CD4-positive, CD25-positive, alpha-beta regulatory T cell (primary cell): ENCODE measurements around the gene IER2. TPM values are rescaled to one million over a fixed set of nuclear protein-coding genes. Genes with fewer than 3 reads are reported as not detected.

Source experiments
- ATAC-seq, 2 donors: fragments of 150-1000 bp; cut with Tn5 transposase; one replicate each; pipeline ENCODE4 v1.10.0; 2021; ENCODE audit warnings: low read depth in 2 of 2, moderate number of reproducible peaks in 2 of 2, moderate library complexity in 1 of 2
- DNase-seq, 3 donors: peaks; one replicate each; pipeline versions ENCODE4 v3.0.0 to v3.0.0-alpha.2; 2012 to 2022; ENCODE audit warnings: mixed read lengths in 1 of 3
- H3K27ac ChIP-seq: one replicate; pipeline ENCODE4 v1.7.0; 2013; ENCODE audit warnings: mild to moderate bottlenecking, low read length; ENCODE audit not compliant: insufficient read depth, poor library complexity, severe bottlenecking
- H3K27me3 ChIP-seq: one replicate; pipeline ENCODE4 v1.7.0; 2013; ENCODE audit warnings: low read length; ENCODE audit not compliant: control insufficient read depth, insufficient read depth
- H3K36me3 ChIP-seq: one replicate; pipeline ENCODE4 v1.7.0; 2013; ENCODE audit warnings: mild to moderate bottlenecking, low read length, moderate library complexity; ENCODE audit not compliant: control insufficient read depth, insufficient read depth
- H3K4me1 ChIP-seq: 2 replicates; pipeline ENCODE4 v1.7.0; 2013; ENCODE audit warnings: mild to moderate bottlenecking, low read length; ENCODE audit not compliant: insufficient read depth, control insufficient read depth, poor library complexity, severe bottlenecking
- H3K4me3 ChIP-seq: one replicate; pipeline ENCODE4 v1.7.0; 2013; ENCODE audit warnings: low read depth, mild to moderate bottlenecking, low read length, moderate library complexity
- H3K9me3 ChIP-seq, 2 experiments: 1 replicate in 1 of 2; 2 replicates in 1 of 2; pipeline ENCODE4 v1.7.0; 2013; ENCODE audit warnings: low read length in 2 of 2, mild to moderate bottlenecking in 1 of 2, moderate library complexity in 1 of 2; ENCODE audit not compliant: control insufficient read depth in 2 of 2
- H3K27ac Mint-ChIP-seq, 3 donors: one replicate each; pipeline ENCODE4 v1.8.0; 2020 to 2022; ENCODE audit warnings: mild to moderate bottlenecking in 3 of 3, mixed read lengths in 3 of 3, moderate library complexity in 2 of 3
- H3K27me3 Mint-ChIP-seq: one replicate; pipeline ENCODE4 v1.8.0; 2022; ENCODE audit warnings: mild to moderate bottlenecking, mixed read lengths
- H3K36me3 Mint-ChIP-seq: one replicate; pipeline ENCODE4 v1.8.0; 2020; ENCODE audit warnings: mixed read lengths
- H3K4me1 Mint-ChIP-seq, 4 donors: one replicate each; pipeline ENCODE4 v1.8.0; 2020 to 2022; ENCODE audit warnings: mixed read lengths in 4 of 4, mild to moderate bottlenecking in 1 of 4
- H3K4me3 Mint-ChIP-seq, 4 donors: one replicate each; pipeline ENCODE4 v1.8.0; 2020 to 2022; ENCODE audit warnings: mild to moderate bottlenecking in 4 of 4, mixed read lengths in 4 of 4, moderate library complexity in 3 of 4
- H3K9me3 Mint-ChIP-seq, 7 donors: one replicate each; pipeline ENCODE4 v1.8.0; 2020 to 2022; ENCODE audit warnings: mixed read lengths in 7 of 7, mild to moderate bottlenecking in 3 of 7, moderate library complexity in 2 of 7
- polyA plus RNA-seq, 4 donors: library from polyadenylated mRNA; unstranded; fragments of 300-500 nt; fragmentation: Illumina TruSeq; gene quantifications; one replicate each; pipeline ENCODE4 v1.2.3, GENCODE V29; 2021
- total RNA-seq: library from RNA; stranded (reverse); gene quantifications from one replicate; pipeline ENCODE4 v1.2.3, GENCODE V29; 2022

The IER2 gene
- total and polyA plus RNA-seq, 5 donors from 2014 or later, result 144 to 478 (median 215) TPM

DNA sequence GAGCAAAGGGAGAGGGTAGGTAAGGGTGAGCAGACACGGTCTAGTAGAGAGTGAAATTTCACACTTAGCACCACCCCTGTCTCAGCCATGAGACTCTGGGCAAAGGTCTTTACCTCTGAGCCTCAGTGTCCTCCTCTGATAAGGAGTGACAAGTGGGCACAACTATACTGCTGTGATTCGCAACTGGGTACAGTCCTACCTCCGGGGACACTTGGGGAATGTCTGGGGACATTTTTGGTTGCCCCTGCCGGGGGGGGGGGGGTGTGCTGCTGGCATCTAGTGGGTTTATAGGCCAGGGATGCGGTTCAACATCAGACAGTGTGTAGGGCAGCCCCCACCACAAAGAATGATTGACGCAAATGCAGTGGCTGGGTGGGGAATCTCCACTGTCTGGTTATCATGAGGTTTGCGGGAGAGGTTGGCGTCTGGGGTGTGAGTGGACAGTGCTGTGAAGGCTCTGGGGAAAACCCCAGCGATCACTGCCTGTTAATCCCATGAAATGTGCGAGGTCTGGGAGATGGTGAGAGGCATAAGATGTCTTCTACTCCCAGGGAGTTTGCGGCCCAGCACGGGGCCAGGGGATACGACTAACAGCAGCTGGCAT is 27.8 kb upstream of the IER2 start:
- H3K27me3 ChIP-seq, result no peaks in the 10 kb centered on the region
- DNase-seq (no peak), ATAC-seq (no peak)
- Mint-ChIP-seq H3K9me3 (no peaks in the 10 kb centered on the region), H3K4me3 (peak overlapping the region in 3 of 4 donors; percentile 16 to 90 (median 16)), H3K27ac (peak overlapping the region in 1 of 3 donors; percentile 28), H3K36me3 (no peaks in the 10 kb centered on the region), H3K27me3 (no peaks in the 10 kb centered on the region), H3K4me1 (peaks cover 5 to 55% (median 25%) of the 10 kb centered on the region in 4 donors)
- no peak overlapping the region for H3K4me3 ChIP-seq
- H3K9me3 ChIP-seq, result no peaks in the 10 kb centered on the region
- peaks cover 23% of the 10 kb centered on the region for H3K4me1 ChIP-seq
- peaks cover 7% of the 10 kb centered on the region for H3K36me3 ChIP-seq
- H3K27ac ChIP-seq, result no peak overlapping the region

GRCh38 chr19:13122980-13123957 is 26.9 kb upstream of the IER2 start:
- H3K27me3 Mint-ChIP-seq, result no peaks in the 10 kb centered on the region
- no peak overlapping the region for H3K27ac Mint-ChIP-seq
- Histone ChIP-seq H3K27me3 (no peaks in the 10 kb centered on the region), H3K27ac (no peak overlapping the region), H3K4me1 (peaks cover 18% of the 10 kb centered on the region), H3K36me3 (peaks cover 7% of the 10 kb centered on the region), H3K9me3 (no peaks in the 10 kb centered on the region), H3K4me3 (no peak overlapping the region)
- no peaks in the 10 kb centered on the region for H3K36me3 Mint-ChIP-seq
- DNase-seq, result no peak
- no peaks in the 10 kb centered on the region for H3K9me3 Mint-ChIP-seq
- H3K4me1 Mint-ChIP-seq, result peaks cover 0 to 55% (median 29%) of the 10 kb centered on the region in 4 donors
- H3K4me3 Mint-ChIP-seq, result peak overlapping the region in 2 of 4 donors; percentile 58 to 90
- ATAC-seq, result no peak

GRCh38 chr19:13127051-13127450 is 23.2 kb upstream of the IER2 start:
- no peaks in the 10 kb centered on the region for H3K36me3 ChIP-seq
- no peak for DNase-seq
- no peak overlapping the region for H3K27ac ChIP-seq
- no peaks in the 10 kb centered on the region for H3K27me3 ChIP-seq
- Mint-ChIP-seq H3K36me3 (no peaks in the 10 kb centered on the region), H3K27me3 (no peaks in the 10 kb centered on the region), H3K4me3 (peak overlapping the region in 1 of 4 donors; percentile 54), H3K4me1 (peaks cover 0 to 38% (median 22%) of the 10 kb centered on the region in 4 donors), H3K9me3 (no peaks in the 10 kb centered on the region), H3K27ac (no peak overlapping the region)
- ATAC-seq, result no peak
- H3K9me3 ChIP-seq, result no peaks in the 10 kb centered on the region
- no peak overlapping the region for H3K4me3 ChIP-seq
- peaks cover 5% of the 10 kb centered on the region for H3K4me1 ChIP-seq

- no peaks in the 10 kb centered on the region for H3K9me3 ChIP-seq
- H3K36me3 Mint-ChIP-seq, result no peaks in the 10 kb centered on the region
- peak overlapping the region in 2 of 3 donors; percentile 67 to 82 for H3K27ac Mint-ChIP-seq
- H3K27ac ChIP-seq, result no peak overlapping the region
- peaks cover 15% of the 10 kb centered on the region for H3K4me1 ChIP-seq
- H3K4me3 ChIP-seq, result no peak overlapping the region
- H3K27me3 ChIP-seq, result no peaks in the 10 kb centered on the region
- H3K9me3 Mint-ChIP-seq, result no peaks in the 10 kb centered on the region
- DNase-seq (no peak), ATAC-seq (no peak)
- H3K4me1 Mint-ChIP-seq, result peaks cover 6 to 38% (median 24%) of the 10 kb centered on the region in 4 donors
- H3K4me3 Mint-ChIP-seq, result no peak overlapping the region
- no peaks in the 10 kb centered on the region for H3K27me3 Mint-ChIP-seq
- no peaks in the 10 kb centered on the region for H3K36me3 ChIP-seq
Measured at GRCh38 chr19:13127811-13128575, 22.2 kb upstream of the IER2 start.

DNA sequence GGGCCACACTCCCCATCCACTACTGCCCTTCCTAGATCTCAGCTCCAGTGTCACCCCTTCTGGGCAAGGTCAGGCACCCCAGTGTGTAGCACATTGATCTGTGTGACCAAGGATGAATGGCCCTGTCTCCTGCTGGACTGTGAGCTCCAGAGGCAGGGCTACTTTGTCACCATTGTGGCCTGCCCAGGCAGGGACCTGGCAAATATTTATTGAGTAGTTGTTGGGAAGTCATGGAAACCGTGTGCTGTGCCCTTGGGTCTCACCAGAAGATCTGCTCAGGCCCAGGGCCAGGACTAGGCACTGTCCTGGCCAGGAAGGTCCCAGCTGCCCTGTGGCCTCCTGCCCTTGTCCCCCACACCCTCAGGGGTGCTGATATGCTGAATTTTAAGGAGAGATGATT is 21.6 kb upstream of the IER2 start:
- Histone ChIP-seq H3K27me3 (no peaks in the 10 kb centered on the region), H3K4me1 (peaks cover 20% of the 10 kb centered on the region), H3K27ac (no peak overlapping the region), H3K4me3 (no peak overlapping the region), H3K36me3 (no peaks in the 10 kb centered on the region), H3K9me3 (no peaks in the 10 kb centered on the region)
- Mint-ChIP-seq H3K4me1 (peaks cover 6 to 41% (median 26%) of the 10 kb centered on the region in 4 donors), H3K27me3 (no peaks in the 10 kb centered on the region), H3K27ac (no peak overlapping the region), H3K4me3 (no peak overlapping the region), H3K36me3 (no peaks in the 10 kb centered on the region), H3K9me3 (no peaks in the 10 kb centered on the region)
- no peak for DNase-seq
- no peak for ATAC-seq

GRCh38 chr19:13129384-13129783 is 20.8 kb upstream of the IER2 start:
- Histone ChIP-seq H3K4me1 (peaks cover 20% of the 10 kb centered on the region), H3K4me3 (no peak overlapping the region), H3K9me3 (no peaks in the 10 kb centered on the region), H3K36me3 (no peaks in the 10 kb centered on the region), H3K27me3 (no peaks in the 10 kb centered on the region), H3K27ac (no peak overlapping the region)
- Mint-ChIP-seq H3K4me1 (peaks cover 6 to 40% (median 24%) of the 10 kb centered on the region in 4 donors), H3K27me3 (no peaks in the 10 kb centered on the region), H3K9me3 (no peaks in the 10 kb centered on the region), H3K36me3 (no peaks in the 10 kb centered on the region), H3K4me3 (no peak overlapping the region), H3K27ac (peak overlapping the region in 1 of 3 donors; percentile 9)
- no peak for DNase-seq
- ATAC-seq, result no peak

- peak overlapping the region in 2 of 3 donors; percentile 27 to 69 for H3K27ac Mint-ChIP-seq
Measured at GRCh38 chr19:13130886-13131490, 19.2 kb upstream of the IER2 start.

More at GRCh38 chr19:13130886-13131490, 19.2 kb upstream of the IER2 start:
- DNase-seq (no peak), ATAC-seq (no peak)
- H3K27me3 ChIP-seq, result no peaks in the 10 kb centered on the region
- Mint-ChIP-seq H3K4me1 (peaks cover 6 to 37% (median 24%) of the 10 kb centered on the region in 4 donors), H3K4me3 (no peak overlapping the region), H3K36me3 (no peaks in the 10 kb centered on the region), H3K9me3 (no peaks in the 10 kb centered on the region), H3K27me3 (no peaks in the 10 kb centered on the region)
- no peaks in the 10 kb centered on the region for H3K9me3 ChIP-seq
- peaks cover 20% of the 10 kb centered on the region for H3K4me1 ChIP-seq
- no peak overlapping the region for H3K27ac ChIP-seq
- H3K4me3 ChIP-seq, result no peak overlapping the region
- peaks cover 3% of the 10 kb centered on the region for H3K36me3 ChIP-seq
